22Rv1 (cell line): ENCODE results near the gene VEGFC.

Source experiments
- ZFX ChIP-seq: fragments of 450-650 bp; IDR thresholded peaks from 2 replicates; pipeline ENCODE4 v1.6.1; 2017; ENCODE audit warnings: antibody characterized with exemption, borderline replicate concordance
- TF ChIP-seq, protein P1 (sequence below): fragments of 450-650 bp; IDR thresholded peaks from 2 replicates; pipeline ENCODE4 v1.5.1; 2017; ENCODE audit warnings: mild to moderate bottlenecking

DNA sequence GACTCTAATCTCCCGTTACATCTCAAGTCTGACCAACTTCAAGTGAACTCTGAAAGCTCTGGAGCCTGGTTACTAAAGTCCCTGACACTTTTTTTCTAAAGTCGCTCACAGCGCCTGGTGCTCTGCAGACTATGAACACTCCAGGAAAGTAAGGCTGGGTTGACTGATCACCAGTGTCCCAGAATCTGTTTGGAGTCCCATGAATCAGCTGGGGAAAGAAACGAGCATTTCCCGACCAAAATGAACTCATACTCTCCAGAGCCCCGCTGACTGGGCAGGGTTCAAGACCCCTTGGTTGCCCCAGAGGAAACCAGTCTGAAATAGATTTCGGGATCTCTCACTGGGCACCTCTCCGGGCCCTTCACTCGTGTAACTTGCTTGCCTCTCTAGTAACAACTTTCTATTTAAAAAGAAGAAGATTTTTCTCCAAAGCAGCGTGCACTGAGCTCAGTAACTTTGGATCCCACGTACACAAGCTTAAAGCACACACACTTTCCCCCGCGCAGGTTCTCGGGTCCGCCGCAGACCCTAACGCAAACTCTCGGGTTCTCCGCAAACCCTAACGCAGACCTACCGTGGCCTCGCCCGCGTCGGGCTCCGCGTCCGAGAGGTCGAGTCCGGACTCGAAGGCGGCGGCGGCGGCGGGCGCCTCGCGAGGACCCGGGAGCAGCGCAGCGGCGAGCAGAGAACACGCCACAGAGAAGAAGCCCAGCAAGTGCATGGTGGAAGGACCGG, 964 bp downstream of the VEGFC start:
- TF ChIP-seq, protein P1, sequence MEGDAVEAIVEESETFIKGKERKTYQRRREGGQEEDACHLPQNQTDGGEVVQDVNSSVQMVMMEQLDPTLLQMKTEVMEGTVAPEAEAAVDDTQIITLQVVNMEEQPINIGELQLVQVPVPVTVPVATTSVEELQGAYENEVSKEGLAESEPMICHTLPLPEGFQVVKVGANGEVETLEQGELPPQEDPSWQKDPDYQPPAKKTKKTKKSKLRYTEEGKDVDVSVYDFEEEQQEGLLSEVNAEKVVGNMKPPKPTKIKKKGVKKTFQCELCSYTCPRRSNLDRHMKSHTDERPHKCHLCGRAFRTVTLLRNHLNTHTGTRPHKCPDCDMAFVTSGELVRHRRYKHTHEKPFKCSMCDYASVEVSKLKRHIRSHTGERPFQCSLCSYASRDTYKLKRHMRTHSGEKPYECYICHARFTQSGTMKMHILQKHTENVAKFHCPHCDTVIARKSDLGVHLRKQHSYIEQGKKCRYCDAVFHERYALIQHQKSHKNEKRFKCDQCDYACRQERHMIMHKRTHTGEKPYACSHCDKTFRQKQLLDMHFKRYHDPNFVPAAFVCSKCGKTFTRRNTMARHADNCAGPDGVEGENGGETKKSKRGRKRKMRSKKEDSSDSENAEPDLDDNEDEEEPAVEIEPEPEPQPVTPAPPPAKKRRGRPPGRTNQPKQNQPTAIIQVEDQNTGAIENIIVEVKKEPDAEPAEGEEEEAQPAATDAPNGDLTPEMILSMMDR, result no peak
- no peak for TF ChIP-seq ZFX
